ENCODE measurements around the gene TBX2. TPM values are rescaled to one million over a fixed set of nuclear protein-coding genes. Genes with fewer than 3 reads are reported as not detected.

The TBX2 gene
- total RNA-seq, 1 experiment from 2014 or later: 42.7 TPM

DNA sequence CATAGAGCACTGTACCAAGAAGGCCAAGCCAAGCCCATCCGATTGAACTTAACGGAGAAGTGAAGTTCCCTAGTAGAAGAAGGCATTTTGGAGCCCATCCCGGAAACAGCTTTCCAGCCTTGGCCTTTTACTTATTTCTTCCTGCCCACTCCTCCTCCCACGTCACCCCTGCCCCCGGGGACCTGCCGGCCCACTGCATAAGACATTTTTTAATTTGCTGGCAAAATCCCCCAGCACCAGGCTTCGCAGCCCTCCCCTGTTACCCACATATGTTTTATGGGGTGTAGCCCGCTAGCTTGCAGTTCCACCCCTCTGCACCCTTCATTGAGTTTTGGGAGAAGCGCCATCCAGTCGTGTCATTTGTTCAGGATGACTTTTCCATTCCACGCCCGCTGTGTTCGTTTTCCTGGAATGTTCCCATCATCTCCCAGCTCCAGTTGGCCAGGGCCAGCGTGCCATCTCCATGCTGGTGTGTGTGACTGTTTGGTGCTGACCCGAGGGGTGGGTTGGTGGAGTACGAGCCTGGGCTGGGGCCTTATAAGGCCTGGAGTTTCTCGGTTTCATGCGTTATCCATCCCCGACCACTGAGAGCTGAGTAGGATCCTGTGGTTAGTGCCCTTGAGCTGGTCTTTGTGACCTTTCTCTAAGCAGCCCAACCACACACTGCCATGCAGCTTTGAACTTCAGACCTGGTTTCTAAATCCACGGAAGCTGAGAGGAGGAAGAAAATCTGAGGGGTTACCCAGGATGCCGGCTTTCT lies 20.0 kb upstream of the TBX2 start:
- Histone ChIP-seq H3K9me3 (replicated peaks) (no peaks in the 10 kb centered on the region), H3K27me3 (no peaks in the 10 kb centered on the region), H3K4me3 (no peak overlapping the region), H3K36me3 (no peaks in the 10 kb centered on the region), H3K4me1 (peaks cover 2% of the 10 kb centered on the region; the same call in 1 of the 2 replicates), H3K27ac (no peak overlapping the region)
- no peak for DNase-seq

DNA sequence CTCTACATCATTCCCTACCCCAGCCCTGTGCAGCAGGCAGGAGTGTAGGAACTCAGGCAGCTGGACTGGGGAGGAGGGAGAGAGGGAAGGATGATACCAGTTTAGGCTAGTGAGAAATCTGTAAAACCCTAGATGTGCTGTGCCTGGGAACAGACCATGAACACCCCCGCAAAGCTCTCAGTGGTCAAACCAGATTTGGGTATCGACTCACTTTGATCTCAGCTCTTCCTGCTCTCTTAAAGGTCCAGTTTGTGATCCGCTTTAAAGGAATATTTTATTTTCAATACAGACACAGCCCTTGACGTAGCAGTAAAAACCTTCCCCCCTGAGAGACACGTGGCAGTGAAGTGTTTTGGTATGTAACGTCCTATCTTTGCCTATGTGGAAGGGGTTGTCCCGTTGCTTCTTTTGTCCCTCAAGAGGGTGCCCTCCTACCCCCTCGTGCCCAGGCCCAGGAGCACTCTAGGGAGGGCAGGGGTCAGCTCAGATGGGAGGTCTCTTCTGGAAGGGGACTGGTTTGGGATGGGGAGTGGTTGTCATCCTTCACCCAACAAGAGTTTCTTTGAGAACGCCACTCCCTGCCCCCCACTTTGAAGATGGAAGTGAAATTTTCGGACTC lies 19.3 kb upstream of the TBX2 start:
- no peak for DNase-seq
- no peak overlapping the region for H3K27ac ChIP-seq
- H3K4me1 ChIP-seq: peaks cover 4% of the 10 kb centered on the region; the same call in 1 of the 2 replicates
- H3K36me3 ChIP-seq: no peaks in the 10 kb centered on the region
- no peaks in the 10 kb centered on the region for H3K27me3 ChIP-seq
- no peaks in the 10 kb centered on the region for H3K9me3 ChIP-seq (replicated peaks)
- H3K4me3 ChIP-seq: no peak overlapping the region

DNA sequence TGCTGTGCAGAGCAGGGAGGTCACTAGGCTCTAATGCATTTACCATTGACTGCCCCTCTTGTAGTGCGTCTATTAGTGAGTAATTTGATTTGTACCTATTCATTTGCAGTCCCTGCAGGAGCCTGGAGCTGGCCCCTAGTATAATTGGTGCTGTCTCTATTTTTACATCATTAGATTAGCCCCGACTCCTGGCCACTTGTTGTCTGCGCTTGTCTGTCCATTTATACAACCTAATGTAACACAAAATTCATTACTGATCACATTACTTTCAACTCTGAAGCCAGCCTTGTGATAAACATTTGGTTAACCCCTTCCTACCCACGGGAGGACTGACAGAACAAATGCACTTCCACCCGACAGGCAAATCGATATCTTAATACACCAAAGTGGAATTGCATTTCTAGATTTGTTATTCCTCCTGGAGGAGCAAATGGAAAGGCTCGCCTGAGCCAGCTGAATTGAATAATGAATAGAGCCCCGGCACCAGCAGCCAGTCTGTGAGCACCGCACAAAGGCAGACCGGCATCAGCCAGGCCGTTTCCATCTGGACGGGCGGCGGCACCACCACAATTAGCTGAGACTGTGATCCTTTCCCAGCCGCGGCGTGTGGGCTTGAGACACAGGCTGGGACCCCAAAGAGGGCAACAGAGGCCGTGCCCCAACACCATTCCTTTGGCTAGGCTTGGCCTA lies 18.7 kb upstream of the TBX2 start:
- Histone ChIP-seq H3K36me3 (no peaks in the 10 kb centered on the region), H3K27ac (no peak overlapping the region), H3K27me3 (no peaks in the 10 kb centered on the region), H3K4me1 (peaks cover 4% of the 10 kb centered on the region; the same call in 1 of the 2 replicates), H3K4me3 (no peak overlapping the region), H3K9me3 (replicated peaks) (no peaks in the 10 kb centered on the region)
- DNase-seq: no peak

DNA sequence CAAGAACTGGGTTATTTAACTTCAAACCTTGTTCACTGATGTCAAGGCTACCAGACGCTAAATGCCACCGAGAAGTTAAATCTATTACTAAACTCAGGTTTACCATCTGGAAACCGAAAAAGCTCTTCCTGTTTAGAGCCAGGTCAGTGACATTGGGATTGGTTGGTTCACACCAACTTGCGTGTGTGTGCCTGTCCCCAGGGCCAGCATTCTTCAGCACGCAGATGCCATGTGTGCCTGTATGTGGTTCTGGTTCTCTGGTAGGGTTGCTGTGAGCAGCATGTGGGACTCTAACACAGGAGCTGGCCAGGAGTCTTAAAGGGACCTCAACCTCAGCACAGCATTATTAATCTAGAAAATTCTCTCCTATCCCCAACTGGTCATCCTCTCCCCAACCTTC lies 18.1 kb upstream of the TBX2 start:
- no peak for DNase-seq
- Histone ChIP-seq H3K4me1 (peaks cover 4% of the 10 kb centered on the region; the same call in 1 of the 2 replicates), H3K4me3 (no peak overlapping the region), H3K27ac (no peak overlapping the region), H3K27me3 (no peaks in the 10 kb centered on the region), H3K36me3 (no peaks in the 10 kb centered on the region), H3K9me3 (replicated peaks) (no peaks in the 10 kb centered on the region)

DNA sequence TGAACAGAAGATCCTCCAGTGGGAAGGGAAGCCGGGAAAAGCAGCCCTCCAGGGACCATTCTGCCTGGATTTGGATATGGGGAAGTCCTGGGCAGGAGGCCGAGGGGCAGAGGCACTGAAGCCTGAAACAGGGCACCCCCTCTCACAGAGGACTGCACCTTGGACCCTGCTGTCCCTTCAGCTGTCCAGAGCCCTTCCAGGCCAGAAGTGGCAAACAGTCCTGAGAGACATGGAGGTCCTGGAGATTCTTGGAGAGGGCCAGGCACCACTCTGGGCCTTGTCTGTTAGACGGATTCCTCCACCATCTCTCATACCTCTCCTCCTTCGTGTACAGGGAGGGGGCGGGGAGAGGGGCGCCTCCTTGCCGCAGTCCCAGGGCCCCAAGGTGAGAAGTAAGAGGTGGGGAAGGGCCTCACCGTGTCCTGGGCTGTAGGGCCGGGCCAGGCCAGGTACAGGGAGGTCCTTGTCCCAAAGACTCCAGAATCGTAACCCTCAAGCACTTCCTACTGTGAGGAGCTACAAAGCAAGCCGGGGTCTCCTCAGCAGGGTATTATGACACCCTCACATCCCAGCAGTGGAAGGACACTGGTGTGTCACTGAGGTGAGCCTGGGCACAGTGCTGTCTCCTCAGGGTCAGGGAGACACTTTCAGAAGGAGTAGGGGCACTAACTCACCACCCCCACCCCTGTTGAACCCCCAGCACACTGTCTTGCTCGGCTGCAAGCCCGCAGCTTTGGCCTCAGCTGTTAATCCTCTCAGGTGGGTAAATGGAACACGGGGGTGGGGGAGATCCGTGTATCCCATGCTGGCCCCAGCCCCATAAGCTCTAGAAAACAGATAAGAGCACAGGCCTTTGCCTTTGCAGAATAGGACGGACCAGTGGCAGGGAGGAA lies 16.6 kb upstream of the TBX2 start:
- Histone ChIP-seq H3K27me3 (no peaks in the 10 kb centered on the region), H3K9me3 (replicated peaks) (no peaks in the 10 kb centered on the region), H3K4me1 (peaks cover 4% of the 10 kb centered on the region; the same call in 1 of the 2 replicates), H3K27ac (no peak overlapping the region), H3K4me3 (no peak overlapping the region), H3K36me3 (no peaks in the 10 kb centered on the region)
- DNase-seq: no peak

DNA sequence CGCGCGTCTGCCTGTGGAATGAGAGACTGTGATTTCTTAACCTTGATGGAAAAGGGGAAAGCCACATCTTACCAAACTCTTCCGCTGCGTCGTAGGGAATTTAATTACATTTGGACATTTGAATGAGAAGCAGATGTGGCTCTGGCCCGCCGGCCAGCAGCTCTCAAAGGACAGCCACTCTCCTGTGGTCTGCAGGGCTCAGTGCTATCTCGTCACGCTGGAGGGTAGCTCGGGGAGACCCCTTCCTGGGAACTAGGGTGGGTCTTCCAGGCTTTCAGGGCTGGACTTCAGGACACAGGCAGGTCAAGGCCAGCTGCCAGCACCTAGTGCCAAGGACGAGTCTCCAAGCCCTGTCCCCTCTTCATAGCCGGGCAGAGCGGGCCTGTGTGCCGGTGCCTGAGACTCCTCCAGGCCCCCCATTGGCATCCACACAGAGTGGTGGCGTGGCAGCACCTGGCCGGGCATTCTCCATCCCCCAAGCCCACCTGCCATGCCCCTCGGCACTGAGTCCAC lies 15.9 kb upstream of the TBX2 start:
- Histone ChIP-seq H3K27ac (no peak overlapping the region), H3K36me3 (no peaks in the 10 kb centered on the region), H3K9me3 (replicated peaks) (no peaks in the 10 kb centered on the region), H3K4me3 (no peak overlapping the region), H3K27me3 (no peaks in the 10 kb centered on the region), H3K4me1 (peaks cover 4% of the 10 kb centered on the region; the same call in 1 of the 2 replicates)
- DNase-seq: no peak

DNA sequence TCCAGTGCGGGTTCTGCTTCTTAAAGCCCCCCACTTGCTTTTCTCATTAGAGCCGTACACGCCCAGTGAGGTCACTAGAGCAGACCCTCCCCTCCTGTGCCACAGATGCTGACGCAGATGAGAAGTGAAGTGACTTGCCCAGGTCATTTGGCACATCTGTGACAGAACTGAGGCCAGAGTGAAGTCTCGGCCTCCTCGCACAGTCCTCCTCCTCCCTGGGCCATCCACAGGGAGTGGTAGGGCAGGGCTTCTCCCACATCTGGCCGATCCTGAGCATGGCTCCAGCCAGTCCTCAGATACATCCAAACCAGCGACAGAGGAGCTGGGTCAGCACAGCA lies 15.3 kb upstream of the TBX2 start:
- no peaks in the 10 kb centered on the region for H3K9me3 ChIP-seq (replicated peaks)
- no peaks in the 10 kb centered on the region for H3K27me3 ChIP-seq
- DNase-seq: no peak
- no peak overlapping the region for H3K4me3 ChIP-seq
- no peak overlapping the region for H3K27ac ChIP-seq
- no peaks in the 10 kb centered on the region for H3K36me3 ChIP-seq
- peaks cover 4% of the 10 kb centered on the region; the same call in 1 of the 2 replicates for H3K4me1 ChIP-seq

DNA sequence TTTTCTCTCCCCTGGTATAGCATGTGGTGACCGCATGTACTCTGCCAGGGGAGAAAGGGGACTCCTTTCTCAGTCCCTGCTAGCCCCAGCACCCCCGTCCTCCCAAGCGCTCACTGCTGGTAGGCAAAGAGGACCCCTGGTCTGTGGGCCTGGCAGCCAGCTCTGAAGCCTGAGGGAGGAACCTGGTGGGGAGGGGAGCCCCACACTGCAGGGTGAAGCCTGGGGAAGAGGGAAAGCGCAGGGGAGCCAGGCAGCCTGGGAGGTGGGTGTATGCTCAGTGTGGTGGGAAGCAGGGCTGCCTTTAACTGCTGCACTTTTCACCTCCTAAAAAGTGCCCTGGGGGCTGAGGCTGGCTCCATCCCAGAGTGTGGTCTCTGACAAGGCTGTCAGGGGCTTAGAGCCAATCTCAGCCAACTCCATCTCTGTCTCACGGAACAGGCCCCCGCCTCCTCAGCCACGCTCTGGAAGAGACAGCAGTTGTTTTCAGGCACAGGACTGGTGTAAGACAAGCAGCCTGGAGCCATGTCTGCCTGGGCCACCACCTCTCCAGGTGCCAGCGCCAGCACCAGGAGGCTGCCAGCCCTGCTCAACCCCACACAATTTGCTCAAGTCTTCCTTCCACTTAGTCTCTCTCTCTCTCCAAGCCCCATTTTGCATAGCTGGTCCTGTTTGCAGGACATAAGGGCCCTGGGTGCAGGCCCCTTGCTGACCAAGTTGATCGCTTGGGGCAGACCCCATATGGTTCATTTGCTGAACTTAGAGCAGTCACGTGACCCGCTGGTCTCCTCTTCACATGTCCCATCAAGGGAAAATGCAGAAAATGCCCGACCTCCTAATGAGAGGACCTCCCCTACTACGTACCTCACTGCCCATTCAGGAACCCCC lies 14.7 kb upstream of the TBX2 start:
- Histone ChIP-seq H3K4me3 (no peak overlapping the region), H3K4me1 (peaks cover 4% of the 10 kb centered on the region; the same call in 1 of the 2 replicates), H3K27me3 (no peaks in the 10 kb centered on the region), H3K36me3 (no peaks in the 10 kb centered on the region), H3K27ac (no peak overlapping the region), H3K9me3 (replicated peaks) (no peaks in the 10 kb centered on the region)
- DNase-seq: peak; percentile 69 to 82

DNA sequence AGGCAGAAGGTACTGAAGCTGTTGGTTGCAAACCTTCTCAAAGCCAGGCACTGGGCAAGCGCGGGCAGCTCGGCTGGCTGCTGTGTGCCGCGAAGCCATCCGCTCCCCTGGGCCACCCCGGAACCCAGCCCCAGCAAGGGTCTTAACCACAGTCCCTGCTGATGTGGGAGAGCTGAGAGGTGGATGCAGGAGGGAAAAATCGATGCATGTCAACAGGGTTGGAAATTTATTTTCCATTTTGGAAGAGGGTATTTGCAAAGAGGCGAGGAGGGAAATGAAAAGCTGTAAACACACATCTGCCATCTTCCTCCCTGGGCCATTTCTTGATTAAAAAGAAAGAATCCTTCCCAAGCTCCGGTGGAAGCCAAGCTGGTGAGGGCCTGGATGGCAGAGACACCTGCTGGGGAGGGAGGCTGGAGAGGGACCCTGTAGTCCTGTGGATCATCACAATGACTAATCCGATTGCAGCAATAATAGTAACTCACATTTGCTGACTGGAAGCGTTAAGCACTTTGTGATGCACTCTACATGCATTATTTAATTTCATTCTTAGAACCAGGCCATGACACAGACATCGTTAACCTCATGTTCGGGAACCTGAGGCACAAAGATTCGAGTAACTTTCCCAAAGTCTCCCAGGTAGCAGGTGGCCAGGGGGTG lies 13.9 kb upstream of the TBX2 start:
- H3K36me3 ChIP-seq: no peaks in the 10 kb centered on the region
- peaks cover 4% of the 10 kb centered on the region; the same call in 1 of the 2 replicates for H3K4me1 ChIP-seq
- DNase-seq: no peak
- H3K27ac ChIP-seq: no peak overlapping the region
- no peaks in the 10 kb centered on the region for H3K27me3 ChIP-seq
- no peaks in the 10 kb centered on the region for H3K9me3 ChIP-seq (replicated peaks)
- H3K4me3 ChIP-seq: no peak overlapping the region

DNA sequence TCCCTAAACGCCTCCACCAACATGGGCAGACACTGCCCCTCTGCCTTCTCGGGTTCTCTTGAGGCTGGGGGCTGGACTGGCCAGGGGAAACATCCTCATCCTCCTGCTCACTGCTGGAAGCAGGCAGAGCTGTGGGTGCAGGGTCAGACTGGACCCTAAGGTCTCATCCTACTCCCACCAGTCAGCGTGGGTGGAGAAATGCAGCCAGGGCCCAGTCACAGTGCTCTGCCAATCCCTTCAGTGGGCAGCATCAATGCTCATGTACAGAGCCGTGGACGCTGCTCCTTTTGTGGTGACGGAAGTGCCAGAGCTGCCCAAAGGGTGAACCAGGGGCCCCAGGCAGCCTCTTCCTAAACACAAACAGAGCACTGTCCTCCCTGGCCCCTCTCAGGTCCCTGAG lies 13.4 kb upstream of the TBX2 start:
- no peaks in the 10 kb centered on the region for H3K27me3 ChIP-seq
- no peak overlapping the region for H3K27ac ChIP-seq
- no peaks in the 10 kb centered on the region for H3K9me3 ChIP-seq (replicated peaks)
- DNase-seq: no peak
- H3K4me3 ChIP-seq: no peak overlapping the region
- peaks cover 4% of the 10 kb centered on the region; the same call in 1 of the 2 replicates for H3K4me1 ChIP-seq
- no peaks in the 10 kb centered on the region for H3K36me3 ChIP-seq

DNA sequence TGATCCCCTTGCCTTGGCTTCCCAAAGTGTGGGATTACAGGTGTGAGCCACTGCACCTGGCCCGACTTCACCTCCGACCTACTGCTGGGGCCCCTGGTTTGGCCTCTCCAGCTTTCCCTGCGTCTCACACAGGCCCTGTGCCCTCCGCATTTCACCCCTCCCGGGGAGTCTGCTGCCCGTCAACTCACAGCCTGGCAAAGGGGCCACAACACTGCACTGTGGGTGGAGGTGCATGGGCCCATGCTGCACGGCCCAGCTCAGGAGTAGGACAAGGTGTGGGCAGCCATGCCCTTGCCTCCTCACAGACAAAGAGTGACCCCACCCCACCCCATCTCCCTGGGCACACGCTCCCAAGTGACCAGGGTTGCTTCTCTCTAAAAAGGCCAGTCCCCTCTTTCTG lies 12.6 kb upstream of the TBX2 start:
- peaks cover 4% of the 10 kb centered on the region; the same call in 1 of the 2 replicates for H3K4me1 ChIP-seq
- H3K27ac ChIP-seq: no peak overlapping the region
- no peaks in the 10 kb centered on the region for H3K36me3 ChIP-seq
- H3K27me3 ChIP-seq: no peaks in the 10 kb centered on the region
- DNase-seq: no peak
- no peaks in the 10 kb centered on the region for H3K9me3 ChIP-seq (replicated peaks)
- no peak overlapping the region for H3K4me3 ChIP-seq

DNA sequence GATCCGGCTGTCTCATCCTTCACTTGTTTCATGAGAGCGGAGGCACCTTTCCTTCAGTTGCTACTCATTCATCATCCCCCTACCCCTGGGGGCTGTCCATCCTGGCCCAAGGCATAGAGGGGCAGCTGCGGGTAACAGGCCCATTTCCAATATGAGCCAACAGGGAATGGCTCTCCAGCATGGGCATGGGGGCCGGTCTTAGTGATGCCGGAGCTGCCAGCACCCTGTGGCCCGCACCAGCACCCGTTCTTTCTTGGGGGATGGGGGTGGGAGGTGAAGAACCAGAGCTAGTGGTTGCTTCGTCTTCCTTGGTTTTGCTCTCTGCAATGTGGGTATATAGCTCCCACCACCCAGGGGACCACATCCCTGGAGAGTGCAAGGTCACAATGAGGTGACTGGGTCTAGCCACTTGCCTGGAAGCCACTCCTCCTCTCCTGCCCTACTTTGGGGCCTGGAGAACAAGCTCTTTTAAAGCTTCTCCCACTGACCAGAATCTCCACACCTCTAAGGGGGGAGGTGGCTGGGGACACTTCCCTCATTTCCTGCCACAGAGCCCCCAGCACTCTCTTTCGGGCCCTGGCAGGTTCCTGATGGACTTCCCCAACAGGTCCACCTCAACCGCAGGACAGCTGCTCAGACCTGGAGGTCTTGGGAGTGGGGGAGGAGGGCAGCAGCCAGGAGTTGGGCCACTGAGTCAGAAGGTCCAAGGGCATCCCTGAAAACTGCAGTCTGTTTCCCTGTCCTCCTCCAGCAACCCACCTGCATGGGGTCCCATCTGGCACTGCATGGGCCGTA lies 11.9 kb upstream of the TBX2 start:
- H3K27ac ChIP-seq: no peak overlapping the region
- H3K9me3 ChIP-seq (replicated peaks): no peaks in the 10 kb centered on the region
- H3K4me1 ChIP-seq: peaks cover 4% of the 10 kb centered on the region; the same call in 1 of the 2 replicates
- no peaks in the 10 kb centered on the region for H3K36me3 ChIP-seq
- H3K4me3 ChIP-seq: no peak overlapping the region
- no peaks in the 10 kb centered on the region for H3K27me3 ChIP-seq
- DNase-seq: no peak

Measured in SJCRH30 (cell line).